Mammary epithelial cell (primary cell): ENCODE data around the gene LRP2BP.

Experiments
- CTCF ChIP-seq, 2 donors: IDR thresholded peaks in 1 of 2; conservative IDR thresholded peaks in 1 of 2; 2 replicates each; pipeline ENCODE4 v1.5.1; 2011 to 2012; ENCODE audit warnings: inconsistent platforms in 2 of 2, low read length in 2 of 2, mild to moderate bottlenecking in 2 of 2, control low read depth in 1 of 2, low read depth in 1 of 2; ENCODE audit not compliant: insufficient read depth in 1 of 2; ENCODE audit errors: extremely low read depth in 1 of 2
- EZH2 ChIP-seq: IDR thresholded peaks from 2 replicates; pipeline ENCODE4 v1.6.1; 2012; ENCODE audit warnings: low read length, inconsistent platforms, borderline replicate concordance

GRCh38 chr4:185382754-185383153 is 13.0 kb downstream of the LRP2BP start:
- TF ChIP-seq EZH2 (no peak), CTCF (conservative IDR thresholded peaks at IDR 0.05 in 1 of 2, IDR thresholded peaks at IDR 0.05 in 1 of 2; ENCODE audit: extremely low read depth in 1 of 2, insufficient read depth in 1 of 2, low read depth in 1 of 2, low read length in 2 of 2) (no peak)
